Hepatocyte (in vitro differentiated cells): ENCODE measurements around the gene HOPX. TPM values are rescaled to one million over a fixed set of nuclear protein-coding genes. Genes with fewer than 3 reads are reported as not detected.

Source experiments
- DNase-seq: peaks from one replicate; pipeline ENCODE4 v3.0.0-alpha.2; 2016; ENCODE audit warnings: low spot score
- H2AFZ ChIP-seq: fragments of 200-600 bp; sonication (generic); 2 replicates; pipeline ENCODE4 v1.6.0; 2016; ENCODE audit warnings: antibody characterized with exemption, mild to moderate bottlenecking
- H3K27ac ChIP-seq: fragments of 200-600 bp; sonication (generic); 2 replicates; pipeline ENCODE4 v1.5.1; 2016; ENCODE audit warnings: mild to moderate bottlenecking
- H3K27me3 ChIP-seq: fragments of 200-600 bp; sonication (generic); 2 replicates; pipeline ENCODE4 v1.6.1; 2016
- H3K36me3 ChIP-seq: fragments of 200-600 bp; sonication (generic); replicated peaks from 2 replicates; pipeline ENCODE4 v1.5.1; 2016; ENCODE audit warnings: low read depth; ENCODE audit not compliant: insufficient read depth
- H3K4me1 ChIP-seq: fragments of 200-600 bp; sonication (generic); 2 replicates; pipeline ENCODE4 v1.5.1; 2016; ENCODE audit warnings: mild to moderate bottlenecking, moderate library complexity; ENCODE audit not compliant: insufficient read depth
- H3K4me2 ChIP-seq: fragments of 200-600 bp; sonication (generic); 2 replicates; pipeline ENCODE4 v1.6.0; 2016
- H3K4me3 ChIP-seq: fragments of 200-600 bp; sonication (generic); 2 replicates; pipeline ENCODE4 v1.5.1; 2016; ENCODE audit warnings: mild to moderate bottlenecking
- H3K79me2 ChIP-seq: fragments of 200-600 bp; sonication (generic); 2 replicates; pipeline ENCODE4 v1.6.0; 2017; ENCODE audit warnings: mild to moderate bottlenecking
- H3K9me2 ChIP-seq: fragments of 200-600 bp; sonication (generic); replicated peaks from 2 replicates; pipeline ENCODE4 v1.6.0; 2017; ENCODE audit warnings: mild to moderate bottlenecking; ENCODE audit not compliant: insufficient read depth
- H3K9me3 ChIP-seq: fragments of 200-600 bp; sonication (generic); 2 replicates; pipeline ENCODE4 v1.5.1; 2016; ENCODE audit warnings: low read depth, mild to moderate bottlenecking
- H4K20me1 ChIP-seq: fragments of 200-600 bp; sonication (generic); 2 replicates; pipeline ENCODE4 v1.6.0; 2016; ENCODE audit warnings: mild to moderate bottlenecking; ENCODE audit not compliant: insufficient read depth, poor library complexity, severe bottlenecking
- EZH2 ChIP-seq: fragments of 200-600 bp; sonication (generic); IDR thresholded peaks from 2 replicates; pipeline ENCODE4 v1.6.1; 2016; ENCODE audit warnings: antibody characterized with exemption, mild to moderate bottlenecking, borderline replicate concordance
- EZH2phosphoT487 ChIP-seq: fragments of 200-600 bp; sonication (generic); IDR thresholded peaks from one replicate; pipeline ENCODE4 v1.6.1; 2018; ENCODE audit warnings: antibody characterized with exemption, mild to moderate bottlenecking, low read depth, moderate library complexity; ENCODE audit not compliant: unreplicated experiment, severe bottlenecking
- WGBS: methylation state at CpG from one replicate; pipeline ENCODE4 v1.1.6; 2016; ENCODE audit warnings: low lambda C conversion rate; ENCODE audit errors: missing lambda C conversion rate; 5-methylcytosine and 5-hydroxymethylcytosine counted together
- polyA plus RNA-seq: library from polyadenylated mRNA; unstranded; fragments of >200 nt; fragmentation: Nextera tagmentation; extraction: Ambion mirVana; gene quantifications from 2 replicates; pipeline ENCODE4 v1.2.1, GENCODE V29; 2016
- total RNA-seq: library from RNA; depleted of rRNA; stranded (reverse); fragments of >200 nt; gene quantifications from 2 replicates; pipeline ENCODE4 v1.2.3, GENCODE V29; 2014
- TF ChIP-seq, protein P1 (sequence below): fragments of 200-600 bp; sonication (generic); IDR thresholded peaks from 2 replicates; pipeline ENCODE4 v1.5.1; 2016; ENCODE audit warnings: antibody characterized with exemption, mild to moderate bottlenecking; ENCODE audit not compliant: poor library complexity

Gene HOPX
- total and polyA plus RNA-seq, 2 experiments from 2014 or later = 11.7 to 17.7 TPM

DNA sequence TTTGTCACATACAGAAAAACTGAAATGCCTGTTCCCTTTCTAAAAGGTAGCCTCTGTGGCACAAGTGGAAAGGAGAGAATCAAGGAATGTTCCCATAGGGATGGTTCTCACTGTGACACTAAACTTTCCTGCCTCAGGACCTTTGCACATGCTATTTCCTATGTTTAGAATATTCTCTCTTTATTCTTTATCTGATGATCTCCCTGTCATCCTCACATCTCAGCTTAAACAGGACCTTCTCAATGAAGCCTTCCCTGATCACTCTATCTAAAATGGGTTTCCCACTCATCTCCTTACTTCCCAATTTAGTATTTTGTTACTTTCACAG is 32.3 kb downstream of the HOPX start:
- H2AFZ ChIP-seq = no peak overlapping the region
- H3K4me3 ChIP-seq = no peak overlapping the region
- no peak overlapping the region for H3K4me2 ChIP-seq
- DNase-seq = no peak
- H3K9me2 ChIP-seq = no peaks in the 10 kb centered on the region
- H3K36me3 ChIP-seq = no peaks in the 10 kb centered on the region
- no peaks in the 10 kb centered on the region for H3K27me3 ChIP-seq
- H3K79me2 ChIP-seq = no peaks in the 10 kb centered on the region
- H3K9me3 ChIP-seq = no peaks in the 10 kb centered on the region
- no peak for TF ChIP-seq EZH2
- TF ChIP-seq, protein P1, sequence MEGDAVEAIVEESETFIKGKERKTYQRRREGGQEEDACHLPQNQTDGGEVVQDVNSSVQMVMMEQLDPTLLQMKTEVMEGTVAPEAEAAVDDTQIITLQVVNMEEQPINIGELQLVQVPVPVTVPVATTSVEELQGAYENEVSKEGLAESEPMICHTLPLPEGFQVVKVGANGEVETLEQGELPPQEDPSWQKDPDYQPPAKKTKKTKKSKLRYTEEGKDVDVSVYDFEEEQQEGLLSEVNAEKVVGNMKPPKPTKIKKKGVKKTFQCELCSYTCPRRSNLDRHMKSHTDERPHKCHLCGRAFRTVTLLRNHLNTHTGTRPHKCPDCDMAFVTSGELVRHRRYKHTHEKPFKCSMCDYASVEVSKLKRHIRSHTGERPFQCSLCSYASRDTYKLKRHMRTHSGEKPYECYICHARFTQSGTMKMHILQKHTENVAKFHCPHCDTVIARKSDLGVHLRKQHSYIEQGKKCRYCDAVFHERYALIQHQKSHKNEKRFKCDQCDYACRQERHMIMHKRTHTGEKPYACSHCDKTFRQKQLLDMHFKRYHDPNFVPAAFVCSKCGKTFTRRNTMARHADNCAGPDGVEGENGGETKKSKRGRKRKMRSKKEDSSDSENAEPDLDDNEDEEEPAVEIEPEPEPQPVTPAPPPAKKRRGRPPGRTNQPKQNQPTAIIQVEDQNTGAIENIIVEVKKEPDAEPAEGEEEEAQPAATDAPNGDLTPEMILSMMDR = no peak
- no peak for TF ChIP-seq EZH2phosphoT487
- H3K4me1 ChIP-seq = no peaks in the 10 kb centered on the region
- no peaks in the 10 kb centered on the region for H4K20me1 ChIP-seq
- no peak overlapping the region for H3K27ac ChIP-seq

DNA sequence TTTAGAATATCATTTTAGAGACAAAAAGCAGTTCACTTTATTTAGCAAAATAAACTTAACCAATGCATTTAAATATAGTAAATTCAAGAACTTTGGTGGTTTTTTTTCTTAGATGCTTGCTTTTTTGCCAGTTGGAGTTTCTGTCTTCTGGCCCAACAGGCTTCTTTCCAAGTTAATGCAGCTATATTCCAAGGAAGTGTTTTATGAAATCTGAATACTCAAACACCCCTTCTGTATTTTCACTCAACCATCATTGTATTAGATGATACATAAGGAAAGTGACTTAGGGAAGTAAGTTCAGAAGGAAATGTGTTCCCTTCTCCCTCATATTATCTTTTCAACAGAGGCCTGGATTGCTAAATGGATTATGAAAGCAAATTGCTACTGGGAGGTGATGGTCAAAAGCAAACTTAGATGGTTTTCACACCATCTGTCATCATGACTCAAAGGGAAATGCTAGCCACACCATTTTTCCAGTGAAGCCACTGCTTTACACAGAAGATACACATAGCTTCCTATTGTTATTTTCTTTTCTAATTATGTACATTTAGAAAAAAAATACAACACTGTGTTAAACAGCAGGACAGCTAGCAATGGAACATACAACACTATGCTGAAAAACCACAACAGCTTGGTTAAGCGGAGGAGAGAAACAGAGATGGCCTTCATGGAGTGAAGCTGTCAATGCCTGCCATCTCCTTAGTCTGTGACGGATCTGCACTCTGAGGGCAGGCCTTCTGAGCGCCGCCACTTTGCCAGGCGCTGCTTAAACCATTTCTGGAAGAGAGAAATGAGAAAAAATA is 32.9 kb downstream of the HOPX start:
- no peaks in the 10 kb centered on the region for H3K9me3 ChIP-seq
- no peaks in the 10 kb centered on the region for H3K36me3 ChIP-seq
- H3K4me3 ChIP-seq = no peak overlapping the region
- DNase-seq = no peak
- H4K20me1 ChIP-seq = no peaks in the 10 kb centered on the region
- no peaks in the 10 kb centered on the region for H3K9me2 ChIP-seq
- whole genome bisulfite sequencing = 96% methylated on average over 5 of the region's 5 CpGs
- H3K27ac ChIP-seq = no peak overlapping the region
- no peak overlapping the region for H2AFZ ChIP-seq
- H3K27me3 ChIP-seq = no peaks in the 10 kb centered on the region
- H3K4me2 ChIP-seq = no peak overlapping the region
- no peaks in the 10 kb centered on the region for H3K4me1 ChIP-seq
- no peaks in the 10 kb centered on the region for H3K79me2 ChIP-seq
- TF ChIP-seq, protein P1 = no peak
- TF ChIP-seq EZH2phosphoT487 (no peak), EZH2 (no peak)

DNA sequence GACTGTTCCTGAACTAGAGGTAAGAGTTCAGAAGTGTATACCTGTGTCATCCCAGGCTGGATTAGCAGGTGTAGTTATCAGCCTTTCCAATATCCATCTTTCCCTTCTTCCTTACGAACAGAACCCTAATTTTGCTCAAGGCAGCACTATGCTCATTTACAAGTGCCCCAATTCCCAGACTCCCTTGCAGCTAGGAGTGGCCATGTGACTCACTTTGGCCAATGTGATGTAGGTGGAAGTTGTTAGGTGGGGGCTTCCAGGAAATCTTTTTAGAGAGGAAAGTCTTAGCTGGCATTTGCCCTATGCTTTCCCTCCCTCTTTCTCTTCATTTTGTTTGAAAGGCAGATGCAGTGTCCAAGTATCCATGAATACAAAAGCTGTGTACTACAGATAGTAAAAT is 34.8 kb downstream of the HOPX start:
- 75% methylated on average over 1 of the region's 1 CpG for WGBS
- Histone ChIP-seq H3K9me2 (no peaks in the 10 kb centered on the region), H3K4me2 (no peak overlapping the region), H4K20me1 (no peaks in the 10 kb centered on the region), H2AFZ (no peak overlapping the region), H3K9me3 (no peaks in the 10 kb centered on the region), H3K4me3 (no peak overlapping the region), H3K27ac (no peak overlapping the region), H3K36me3 (no peaks in the 10 kb centered on the region), H3K27me3 (no peaks in the 10 kb centered on the region), H3K79me2 (no peaks in the 10 kb centered on the region), H3K4me1 (peaks cover under 1% of the 10 kb centered on the region)
- no peak for DNase-seq
- TF ChIP-seq, protein P1 = no peak
- TF ChIP-seq EZH2phosphoT487 (no peak), EZH2 (no peak)
